Measurements from ENCODE around the gene ATAD3C. TPM values are rescaled to one million over a fixed set of nuclear protein-coding genes. Genes with fewer than 3 reads are reported as not detected.

Gene ATAD3C
- total and polyA plus RNA-seq, 2 of the 8 experiments (the other 6 are each of a cell fraction or from before 2014, with no cell fraction given), result 2.0 to 2.7 TPM

DNA sequence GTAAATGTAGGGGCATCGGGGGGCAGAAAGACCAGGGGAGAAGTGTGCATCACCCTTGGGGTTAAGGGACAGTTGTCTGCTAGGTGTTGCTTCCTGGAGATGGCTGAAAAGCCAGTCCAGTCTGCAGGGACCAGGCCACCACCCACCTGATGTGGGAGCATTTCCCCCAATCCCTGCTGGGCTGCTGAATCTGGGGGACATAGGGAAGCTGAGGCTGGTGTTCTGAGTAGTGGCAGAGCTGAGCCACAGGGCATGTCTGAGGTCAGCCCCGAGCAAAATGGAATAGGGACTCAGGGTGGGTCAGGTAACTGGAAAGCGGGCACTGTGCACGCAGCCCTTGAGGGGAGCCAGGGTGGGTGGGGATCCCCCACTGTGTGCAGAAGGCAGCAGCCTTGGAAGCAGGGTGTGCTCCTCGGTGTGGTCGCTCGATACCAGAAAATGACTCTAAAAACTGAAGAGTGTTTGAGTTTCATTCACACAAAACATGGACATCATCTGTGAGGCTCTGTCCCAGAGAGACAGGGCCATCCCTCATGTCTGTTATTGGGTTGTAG is 48.0 kb upstream of the ATAD3C start:
- ChIA-PET POLR2A (ENCODE audit: partially characterized antibody) (interaction anchor here (0.6 to 27.7 kb wide), 17 partner anchors 9 to 165 kb away, joined by 3 to 719 read pairs (median 4); partner anchors contain the start of genes ANKRD65, AURKAIP1, CCNL2 and VWA1), CTCF (ENCODE audit: partially characterized antibody) (interaction anchor here (0.9 to 3.6 kb wide), 18 partner anchors 9 to 370 kb away, joined by 3 to 32 read pairs (median 8); partner anchors contain the start of genes ATAD3C and AURKAIP1)
- no peak for FAIRE-seq
- no peak overlapping the region for H3K9ac ChIP-seq (replicated peaks in 1 of 4; ENCODE audit: extremely low read depth in 1 of 4, low read depth in 3 of 4, low read length in 3 of 4)
- no peak overlapping the region for H2AFZ ChIP-seq (ENCODE audit: low read length)
- no peak overlapping the region for H2BK15ac ChIP-seq (ENCODE audit: low read length)
- H4K91ac ChIP-seq (replicated peaks; ENCODE audit: insufficient read length, low read length), result no peak overlapping the region
- no peak overlapping the region; the same call in 1 of the 2 replicates for H3K27ac ChIP-seq (ENCODE audit: low read depth, low read length)
- no peak overlapping the region for H2BK20ac ChIP-seq (ENCODE audit: low read length)
- no peak overlapping the region for H2BK120ac ChIP-seq (replicated peaks; ENCODE audit: low read depth, low read length)
- no peaks in the 10 kb centered on the region for H3K9me3 ChIP-seq (ENCODE audit: insufficient read depth in 2 of 2, low read depth in 1 of 2, low read length in 1 of 2)
- peaks cover 11 to 26% of the 10 kb centered on the region in 2 experiments for H4K20me1 ChIP-seq (replicated peaks in 1 of 2; ENCODE audit: control insufficient read depth in 1 of 2, insufficient read depth in 2 of 2, low read length in 2 of 2)
- no peak overlapping the region for H4K8ac ChIP-seq (ENCODE audit: extremely low read depth, insufficient read depth, low read length)
- no peak overlapping the region for H3K56ac ChIP-seq (replicated peaks; ENCODE audit: insufficient read length, low read depth, low read length)
- H3K23ac ChIP-seq (ENCODE audit: insufficient read length), result no peak overlapping the region
- no peak overlapping the region for H3K14ac ChIP-seq (ENCODE audit: insufficient read length)
- H2BK5ac ChIP-seq (ENCODE audit: low read depth, low read length), result no peak overlapping the region
- no peak overlapping the region for H3K4ac ChIP-seq (replicated peaks; ENCODE audit: insufficient read length, low read depth, low read length)
- H3K27me3 ChIP-seq (replicated peaks in 1 of 4; ENCODE audit: control insufficient read depth in 3 of 4, extremely low read depth in 1 of 4, insufficient read depth in 3 of 4, low read length in 3 of 4), result no peaks in the 10 kb centered on the region
- H3K4me3 ChIP-seq (ENCODE audit: extremely low read depth in 1 of 4, insufficient read depth in 2 of 4, low read depth in 3 of 4, low read length in 4 of 4), result no peak overlapping the region
- DNase-seq (ENCODE audit: low read depth in 1 of 2, low spot score in 2 of 2), result no peak
- H3K79me1 ChIP-seq (ENCODE audit: low read depth, low read length), result peaks cover 22% of the 10 kb centered on the region
- 97% methylated on average over 7 of the region's 7 CpGs; no CpG with 5 or more reads in 1 of the 2 experiments for WGBS, 2 experiments (ENCODE audit: extremely low coverage in 1 of 2, insufficient coverage in 1 of 2, insufficient read length in 1 of 2, insufficient replicate concordance in 2 of 2, low coverage in 1 of 2, low lambda C conversion rate in 2 of 2, missing lambda C conversion rate in 1 of 2)
- no peak overlapping the region for H2BK12ac ChIP-seq (ENCODE audit: low read depth, low read length)
- no peak overlapping the region for H4K5ac ChIP-seq (ENCODE audit: insufficient read length, low read depth, low read length)
- H3K23me2 ChIP-seq (ENCODE audit: low read depth, low read length), result peaks cover 22% of the 10 kb centered on the region
- no peak overlapping the region for H2AK5ac ChIP-seq (ENCODE audit: low read depth, low read length)
- H3K4me1 ChIP-seq (replicated peaks in 1 of 4; ENCODE audit: control insufficient read depth in 3 of 4, insufficient read depth in 4 of 4, low read length in 3 of 4), result peaks cover 0 to 23% (median 14%) of the 10 kb centered on the region in 4 experiments; a peak in 6 of 7 replicates
- TF ChIP-seq POLR2A (IDR thresholded peaks at IDR 0.05; ENCODE audit: control extremely low read depth in 1 of 2, low read depth in 2 of 2, low read length in 2 of 2), result peak in 1 of 2 experiments; percentile 62; a peak in 2 of 3 replicates
- TF ChIP-seq, protein P1, sequence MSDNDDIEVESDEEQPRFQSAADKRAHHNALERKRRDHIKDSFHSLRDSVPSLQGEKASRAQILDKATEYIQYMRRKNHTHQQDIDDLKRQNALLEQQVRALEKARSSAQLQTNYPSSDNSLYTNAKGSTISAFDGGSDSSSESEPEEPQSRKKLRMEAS (IDR thresholded peaks at IDR 0.05), result no peak
- TF ChIP-seq PHF8 (conservative IDR thresholded peaks at IDR 0.05; ENCODE audit: low read depth, low read length), result no peak
- TF ChIP-seq HDAC2 (IDR thresholded peaks at IDR 0.05; ENCODE audit: borderline replicate concordance in 1 of 2, low read depth in 2 of 2, low read length in 2 of 2), result no peak
- peak; percentile 78 for TF ChIP-seq POLR2AphosphoS5 (IDR thresholded peaks at IDR 0.05; ENCODE audit: low read depth, low read length)
- no peak for TF ChIP-seq HDAC6 (IDR thresholded peaks at IDR 0.05; ENCODE audit: low read depth, low read length)
- no peak for TF ChIP-seq CHD1 (IDR thresholded peaks at IDR 0.05; ENCODE audit: low read depth, low read length)
- no peak for TF ChIP-seq SUZ12 (IDR thresholded peaks at IDR 0.05; ENCODE audit: low read length)
- no peak for TF ChIP-seq GTF2F1 (IDR thresholded peaks at IDR 0.05; ENCODE audit: borderline replicate concordance, low read depth, low read length)
- TF ChIP-seq EGR1 (IDR thresholded peaks at IDR 0.05; ENCODE audit: borderline replicate concordance, low read depth, low read length), result no peak
- no peak for TF ChIP-seq SRF (IDR thresholded peaks at IDR 0.05; ENCODE audit: low read depth, low read length)
- no peak overlapping the region for H3K18ac ChIP-seq (ENCODE audit: extremely low read depth, low read length)
- H3K4me2 ChIP-seq (ENCODE audit: insufficient read depth in 1 of 2, low read depth in 2 of 2, low read length in 2 of 2), result peak overlapping the region in 1 of 2 experiments; percentile 91; a peak in 1 of 4 replicates
- H3K79me2 ChIP-seq (ENCODE audit: control insufficient read depth in 1 of 2, insufficient read depth in 2 of 2, low read length in 2 of 2), result peaks cover 9 to 55% of the 10 kb centered on the region in 2 experiments; a peak in 3 of 4 replicates
- peaks cover 29 to 65% (median 43%) of the 10 kb centered on the region in 4 experiments for H3K36me3 ChIP-seq (ENCODE audit: control insufficient read depth in 2 of 4, insufficient read depth in 4 of 4, low read length in 3 of 4)

All from H1 (cell line).